Measurements from ENCODE around the gene DIPK1A. TPM values are rescaled to one million over a fixed set of nuclear protein-coding genes. Genes with fewer than 3 reads are reported as not detected.

Gene DIPK1A
- total and polyA plus RNA-seq, 4 donors: 12.3 to 48.8 (median 39.6) TPM

DNA sequence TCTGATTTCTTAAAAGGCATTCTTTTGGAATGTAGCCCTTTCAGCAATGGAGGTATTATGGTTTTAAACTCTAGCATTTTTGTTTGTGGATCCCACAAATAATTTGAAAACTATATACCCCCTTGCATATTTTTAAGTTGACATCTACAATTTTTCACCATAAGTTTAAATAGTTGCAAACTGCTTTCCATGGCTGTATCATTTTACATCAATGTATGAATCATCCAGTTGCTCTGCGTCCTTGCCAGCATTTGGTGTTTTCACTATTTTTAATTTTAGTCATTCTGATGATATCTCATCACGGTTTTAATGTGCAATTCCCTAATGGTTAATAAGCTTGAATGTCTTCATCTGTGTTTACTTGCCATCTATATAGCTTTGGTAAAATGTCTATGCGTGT, 20.7 kb downstream of the DIPK1A start:
- Histone ChIP-seq H3K4me1 (ENCODE audit: control insufficient read depth, insufficient read depth, low read length) (peaks cover 10% of the 10 kb centered on the region), H3K27me3 (ENCODE audit: control insufficient read depth, insufficient read depth, low read length) (no peaks in the 10 kb centered on the region), H3K4me3 (ENCODE audit: low read depth, low read length) (no peak overlapping the region), H3K27ac (ENCODE audit: low read depth, low read length) (no peak overlapping the region), H3K36me3 (ENCODE audit: control insufficient read depth, insufficient read depth, low read length) (no peaks in the 10 kb centered on the region), H3K9me3 (ENCODE audit: control insufficient read depth, insufficient read depth, low read length) (no peaks in the 10 kb centered on the region)
- no peak for DNase-seq (ENCODE audit: low read depth in 4 of 6, low spot score in 6 of 6)
- no CpG with 5 or more reads among the region's 3 CpGs for WGBS (ENCODE audit: insufficient coverage)

DNA sequence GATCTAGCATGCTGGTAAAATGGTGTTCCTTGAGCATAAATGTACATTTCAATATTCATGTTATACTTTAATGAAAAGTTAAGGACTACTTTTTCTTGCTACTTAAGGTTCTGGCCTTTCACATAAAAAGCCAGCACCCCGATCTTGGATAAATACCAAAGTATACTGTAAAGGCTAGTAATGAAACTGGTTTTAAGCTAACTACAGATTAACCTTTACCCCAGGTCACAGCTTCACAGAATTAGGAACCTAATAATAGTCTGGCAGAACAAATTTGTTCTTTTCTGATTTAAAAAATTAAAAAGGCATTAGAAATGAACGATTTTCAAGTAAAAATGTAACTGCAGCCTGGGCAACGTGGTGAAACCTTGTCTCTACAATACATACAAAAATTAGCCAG, 23.5 kb downstream of the DIPK1A start:
- Histone ChIP-seq H3K4me1 (ENCODE audit: control insufficient read depth, insufficient read depth, low read length) (no peaks in the 10 kb centered on the region), H3K9me3 (ENCODE audit: control insufficient read depth, insufficient read depth, low read length) (no peaks in the 10 kb centered on the region), H3K27me3 (ENCODE audit: control insufficient read depth, insufficient read depth, low read length) (no peaks in the 10 kb centered on the region), H3K27ac (ENCODE audit: low read depth, low read length) (no peak overlapping the region), H3K4me3 (ENCODE audit: low read depth, low read length) (no peak overlapping the region), H3K36me3 (ENCODE audit: control insufficient read depth, insufficient read depth, low read length) (no peaks in the 10 kb centered on the region)
- DNase-seq (ENCODE audit: low read depth in 4 of 6, low spot score in 6 of 6): no peak
- WGBS (ENCODE audit: insufficient coverage): 95% methylated on average over 2 of the region's 3 CpGs

DNA sequence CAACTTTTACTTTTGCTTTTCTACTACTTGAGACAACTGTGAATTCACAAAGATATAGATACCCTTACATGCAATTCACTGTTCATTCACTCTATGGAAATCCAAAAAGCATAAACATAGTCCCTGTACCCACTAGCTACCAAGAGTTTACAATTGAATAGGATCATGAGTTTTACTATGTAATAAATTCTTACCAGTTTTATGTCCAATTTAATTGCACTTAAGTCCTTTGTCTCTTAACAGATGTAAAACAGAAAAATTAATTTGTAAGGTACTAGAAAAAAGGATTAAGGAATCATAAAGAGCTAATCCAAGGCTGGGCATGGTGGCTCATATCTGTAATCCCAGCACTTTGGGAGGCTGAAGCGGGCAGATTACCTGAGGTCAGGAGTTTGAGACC, 24.4 kb downstream of the DIPK1A start:
- Histone ChIP-seq H3K36me3 (ENCODE audit: control insufficient read depth, insufficient read depth, low read length) (no peaks in the 10 kb centered on the region), H3K4me1 (ENCODE audit: control insufficient read depth, insufficient read depth, low read length) (no peaks in the 10 kb centered on the region), H3K27ac (ENCODE audit: low read depth, low read length) (no peak overlapping the region), H3K4me3 (ENCODE audit: low read depth, low read length) (no peak overlapping the region), H3K27me3 (ENCODE audit: control insufficient read depth, insufficient read depth, low read length) (no peaks in the 10 kb centered on the region), H3K9me3 (ENCODE audit: control insufficient read depth, insufficient read depth, low read length) (no peaks in the 10 kb centered on the region)
- WGBS (ENCODE audit: insufficient coverage): 86% methylated on average over 1 of the region's 1 CpG
- DNase-seq (ENCODE audit: low read depth in 4 of 6, low spot score in 6 of 6): no peak

DNA sequence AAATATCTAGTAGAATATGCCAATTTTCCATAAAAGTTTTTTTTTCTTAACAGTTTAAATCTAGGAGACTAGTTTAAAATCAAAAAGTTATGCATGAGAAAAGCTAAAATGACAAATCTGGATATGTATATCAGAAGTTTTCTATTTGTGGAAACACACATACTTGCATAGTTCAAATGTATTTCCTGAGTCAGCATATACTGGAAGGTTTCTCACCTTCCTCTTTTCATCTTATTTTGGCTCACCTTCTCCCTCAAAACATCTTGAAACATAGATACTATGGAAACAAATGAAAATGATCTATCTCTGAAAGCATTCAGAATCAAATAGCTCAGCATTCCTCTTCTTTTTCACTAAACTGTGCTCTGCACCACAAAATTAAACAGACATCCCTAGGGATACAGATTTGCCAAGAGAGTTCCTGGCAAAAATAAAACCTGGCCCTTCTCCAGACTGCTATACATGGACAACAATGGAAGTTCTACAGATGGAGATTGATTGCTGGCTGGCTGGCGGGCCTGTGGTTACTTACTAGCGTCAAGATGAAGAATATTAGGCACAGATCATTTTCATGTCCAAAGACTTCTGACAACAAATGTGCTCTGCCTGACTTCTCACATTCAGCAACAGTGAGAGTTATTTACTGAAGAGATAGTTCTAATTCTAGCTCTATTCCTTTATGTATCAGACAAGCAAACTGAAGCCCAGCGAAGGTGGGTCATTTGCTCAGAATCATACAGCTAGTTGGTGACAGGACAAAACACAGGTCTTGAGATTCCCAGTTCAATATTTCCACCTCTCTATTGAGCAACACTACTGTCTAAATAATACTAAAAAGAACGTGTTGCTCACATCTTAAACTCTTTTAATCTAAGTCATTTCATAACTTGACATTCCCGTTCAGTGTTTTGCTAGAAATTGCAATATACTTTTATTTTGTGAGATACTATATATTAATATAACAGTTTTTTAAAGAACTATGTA, 26.6 kb downstream of the DIPK1A start:
- Histone ChIP-seq H3K36me3 (ENCODE audit: control insufficient read depth, insufficient read depth, low read length) (no peaks in the 10 kb centered on the region), H3K9me3 (ENCODE audit: control insufficient read depth, insufficient read depth, low read length) (no peaks in the 10 kb centered on the region), H3K4me1 (ENCODE audit: control insufficient read depth, insufficient read depth, low read length) (no peaks in the 10 kb centered on the region), H3K4me3 (ENCODE audit: low read depth, low read length) (no peak overlapping the region), H3K27ac (ENCODE audit: low read depth, low read length) (no peak overlapping the region), H3K27me3 (ENCODE audit: control insufficient read depth, insufficient read depth, low read length) (no peaks in the 10 kb centered on the region)
- WGBS (ENCODE audit: insufficient coverage): 44% methylated on average over 1 of the region's 5 CpGs
- peak in 5 of 6 donors; percentile 42 to 93 (median 59) for DNase-seq (ENCODE audit: low read depth in 4 of 6, low spot score in 6 of 6)

DNA sequence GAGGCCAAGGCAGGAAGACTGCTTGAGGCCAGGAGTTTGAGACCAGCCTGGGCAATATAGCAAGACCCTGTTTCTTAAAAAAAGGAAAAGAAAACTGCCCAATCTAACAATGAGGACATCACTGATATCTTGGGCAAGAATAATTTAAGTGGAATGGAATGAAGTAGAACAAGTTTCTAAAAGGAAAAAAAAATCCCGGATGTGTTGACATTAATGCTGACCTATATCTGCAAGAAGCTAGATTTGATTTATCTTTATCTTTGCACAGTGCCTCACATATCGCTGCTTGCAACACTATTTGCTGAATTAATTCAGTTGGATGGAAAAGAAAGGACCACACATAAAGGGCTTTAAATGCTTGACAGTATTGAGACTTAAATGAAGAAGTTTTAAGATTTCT, 27.8 kb downstream of the DIPK1A start:
- Histone ChIP-seq H3K4me1 (ENCODE audit: control insufficient read depth, insufficient read depth, low read length) (no peaks in the 10 kb centered on the region), H3K36me3 (ENCODE audit: control insufficient read depth, insufficient read depth, low read length) (no peaks in the 10 kb centered on the region), H3K4me3 (ENCODE audit: low read depth, low read length) (no peak overlapping the region), H3K27me3 (ENCODE audit: control insufficient read depth, insufficient read depth, low read length) (no peaks in the 10 kb centered on the region), H3K9me3 (ENCODE audit: control insufficient read depth, insufficient read depth, low read length) (no peaks in the 10 kb centered on the region), H3K27ac (ENCODE audit: low read depth, low read length) (no peak overlapping the region)
- no CpG with 5 or more reads among the region's 2 CpGs for WGBS (ENCODE audit: insufficient coverage)
- no peak for DNase-seq (ENCODE audit: low read depth in 4 of 6, low spot score in 6 of 6)

DNA sequence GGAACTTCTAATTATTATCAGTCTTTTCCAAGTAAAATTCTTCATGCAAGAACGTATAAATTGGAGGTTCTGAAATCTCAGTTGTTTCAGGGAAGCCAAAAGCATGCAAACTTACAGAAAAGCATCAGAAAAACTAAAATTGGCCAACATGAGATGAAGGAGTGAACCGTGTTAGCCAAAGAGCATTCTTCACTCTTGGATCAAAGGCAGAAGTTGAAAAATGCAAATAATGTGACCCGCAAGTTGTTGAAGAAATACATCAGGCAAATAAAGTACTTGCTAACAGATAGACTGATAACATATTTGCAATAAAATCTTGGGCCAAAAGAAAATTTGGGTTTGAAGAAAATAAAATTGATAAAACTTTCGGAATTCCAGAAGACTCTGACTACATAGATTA, 29.6 kb downstream of the DIPK1A start:
- H3K36me3 ChIP-seq (ENCODE audit: control insufficient read depth, insufficient read depth, low read length): no peaks in the 10 kb centered on the region
- H3K4me1 ChIP-seq (ENCODE audit: control insufficient read depth, insufficient read depth, low read length): no peaks in the 10 kb centered on the region
- no peak overlapping the region for H3K27ac ChIP-seq (ENCODE audit: low read depth, low read length)
- no peaks in the 10 kb centered on the region for H3K9me3 ChIP-seq (ENCODE audit: control insufficient read depth, insufficient read depth, low read length)
- no peak for DNase-seq (ENCODE audit: low read depth in 4 of 6, low spot score in 6 of 6)
- H3K27me3 ChIP-seq (ENCODE audit: control insufficient read depth, insufficient read depth, low read length): no peaks in the 10 kb centered on the region
- 60% methylated on average over 1 of the region's 4 CpGs for WGBS (ENCODE audit: insufficient coverage)
- H3K4me3 ChIP-seq (ENCODE audit: low read depth, low read length): no peak overlapping the region

DNA sequence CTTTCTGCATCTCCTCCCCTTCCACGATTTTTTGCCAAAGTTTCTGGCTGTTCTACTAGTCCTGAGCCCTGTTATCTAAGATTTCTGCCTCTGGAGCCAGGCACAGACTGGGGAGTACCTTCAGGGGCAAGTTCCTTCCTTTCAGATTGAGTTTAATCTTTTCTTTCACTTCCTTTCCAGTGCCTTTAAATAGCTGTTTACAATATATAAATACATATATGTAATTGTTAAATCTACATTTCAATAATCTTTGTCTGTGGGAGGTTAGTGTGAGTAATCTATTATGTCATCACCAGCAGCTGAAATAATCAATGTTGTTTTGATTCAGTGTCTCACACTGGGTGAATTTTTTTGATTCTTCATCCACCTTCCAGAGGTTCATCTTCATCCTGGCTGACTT, 31.8 kb downstream of the DIPK1A start:
- Histone ChIP-seq H3K27ac (ENCODE audit: low read depth, low read length) (no peak overlapping the region), H3K27me3 (ENCODE audit: control insufficient read depth, insufficient read depth, low read length) (no peaks in the 10 kb centered on the region), H3K4me1 (ENCODE audit: control insufficient read depth, insufficient read depth, low read length) (no peaks in the 10 kb centered on the region), H3K36me3 (ENCODE audit: control insufficient read depth, insufficient read depth, low read length) (no peaks in the 10 kb centered on the region), H3K4me3 (ENCODE audit: low read depth, low read length) (no peak overlapping the region), H3K9me3 (ENCODE audit: control insufficient read depth, insufficient read depth, low read length) (no peaks in the 10 kb centered on the region)
- WGBS (ENCODE audit: insufficient coverage): 100% methylated on average over 1 of the region's 1 CpG
- DNase-seq (ENCODE audit: low read depth in 4 of 6, low spot score in 6 of 6): no peak

DNA sequence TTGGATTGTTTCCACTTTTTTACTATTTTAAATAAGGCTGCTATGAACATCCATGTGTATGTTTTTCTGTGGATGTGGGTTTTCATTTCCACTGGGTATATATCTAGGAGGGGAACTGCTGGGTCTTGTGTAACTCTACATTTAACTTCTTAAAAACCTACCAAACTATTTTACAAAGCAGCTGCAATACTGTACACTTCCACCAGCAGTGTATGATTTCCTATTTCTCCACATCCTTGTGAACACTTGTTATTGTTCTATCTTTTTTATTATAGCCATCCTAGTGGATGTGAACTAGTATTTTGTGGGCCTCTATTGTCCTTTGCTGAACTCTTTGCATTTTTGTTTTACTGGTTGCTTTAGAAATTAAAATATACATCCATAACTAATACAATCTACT, 33.4 kb downstream of the DIPK1A start:
- Histone ChIP-seq H3K27ac (ENCODE audit: low read depth, low read length) (no peak overlapping the region), H3K4me1 (ENCODE audit: control insufficient read depth, insufficient read depth, low read length) (no peaks in the 10 kb centered on the region), H3K27me3 (ENCODE audit: control insufficient read depth, insufficient read depth, low read length) (no peaks in the 10 kb centered on the region), H3K4me3 (ENCODE audit: low read depth, low read length) (no peak overlapping the region), H3K9me3 (ENCODE audit: control insufficient read depth, insufficient read depth, low read length) (no peaks in the 10 kb centered on the region), H3K36me3 (ENCODE audit: control insufficient read depth, insufficient read depth, low read length) (no peaks in the 10 kb centered on the region)
- DNase-seq (ENCODE audit: low read depth in 4 of 6, low spot score in 6 of 6): no peak

DNA sequence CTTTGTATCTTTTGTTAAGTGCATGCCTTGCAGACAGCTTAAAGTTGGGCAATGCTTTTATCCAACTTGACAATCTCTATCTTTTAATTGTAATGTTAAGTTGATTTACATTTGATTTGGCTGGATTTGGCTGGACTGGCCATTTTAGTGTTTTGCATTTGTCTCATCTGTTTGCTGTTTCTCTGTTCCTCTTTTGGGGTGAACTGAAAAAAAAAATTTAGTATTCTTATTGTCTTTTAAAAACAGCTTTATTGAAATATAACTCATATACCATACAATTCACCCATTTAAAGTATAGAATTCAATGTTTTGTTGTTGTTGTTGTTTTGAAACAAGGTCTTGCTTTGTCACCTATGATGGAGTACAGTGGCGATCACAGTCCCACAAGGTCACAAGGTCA, 34.4 kb downstream of the DIPK1A start:
- no peaks in the 10 kb centered on the region for H3K27me3 ChIP-seq (ENCODE audit: control insufficient read depth, insufficient read depth, low read length)
- H3K4me3 ChIP-seq (ENCODE audit: low read depth, low read length): no peak overlapping the region
- no peak for DNase-seq (ENCODE audit: low read depth in 4 of 6, low spot score in 6 of 6)
- H3K4me1 ChIP-seq (ENCODE audit: control insufficient read depth, insufficient read depth, low read length): no peaks in the 10 kb centered on the region
- WGBS (ENCODE audit: insufficient coverage): no CpG with 5 or more reads among the region's 1 CpG
- no peak overlapping the region for H3K27ac ChIP-seq (ENCODE audit: low read depth, low read length)
- no peaks in the 10 kb centered on the region for H3K36me3 ChIP-seq (ENCODE audit: control insufficient read depth, insufficient read depth, low read length)
- H3K9me3 ChIP-seq (ENCODE audit: control insufficient read depth, insufficient read depth, low read length): no peaks in the 10 kb centered on the region

DNA sequence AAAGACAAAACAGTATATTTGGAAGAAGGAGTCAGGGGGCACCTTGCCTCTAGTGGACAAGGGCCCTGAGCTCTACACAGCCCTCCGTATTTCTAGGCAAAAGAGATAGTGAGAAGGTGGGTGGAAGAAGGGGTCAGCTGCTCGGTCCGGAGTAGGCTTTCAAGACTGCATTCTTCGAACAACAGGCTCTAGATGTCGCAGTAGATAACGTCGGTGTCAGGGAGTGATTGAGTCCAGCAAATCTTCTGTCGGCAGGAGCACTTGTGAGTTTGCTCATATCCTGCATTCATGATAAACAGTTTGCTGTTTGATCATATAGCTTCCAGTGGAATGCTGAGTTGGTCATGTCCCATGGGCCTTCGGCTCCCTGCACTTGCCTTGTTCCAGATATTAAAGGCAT, 36.8 kb downstream of the DIPK1A start:
- no peaks in the 10 kb centered on the region for H3K4me1 ChIP-seq (ENCODE audit: control insufficient read depth, insufficient read depth, low read length)
- no peaks in the 10 kb centered on the region for H3K27me3 ChIP-seq (ENCODE audit: control insufficient read depth, insufficient read depth, low read length)
- H3K27ac ChIP-seq (ENCODE audit: low read depth, low read length): no peak overlapping the region
- no peaks in the 10 kb centered on the region for H3K9me3 ChIP-seq (ENCODE audit: control insufficient read depth, insufficient read depth, low read length)
- H3K36me3 ChIP-seq (ENCODE audit: control insufficient read depth, insufficient read depth, low read length): no peaks in the 10 kb centered on the region
- DNase-seq (ENCODE audit: low read depth in 4 of 6, low spot score in 6 of 6): no peak
- H3K4me3 ChIP-seq (ENCODE audit: low read depth, low read length): no peak overlapping the region
- WGBS (ENCODE audit: insufficient coverage): 86% methylated on average over 8 of the region's 9 CpGs
